HCT116 (cell line): ENCODE measurements around the gene TMEM74B. TPM values are rescaled to one million over a fixed set of nuclear protein-coding genes. Genes with fewer than 3 reads are reported as not detected.

ENCODE experiments used
- ATAC-seq: fragments of 200-7000 bp; cut with Tn5 transposase; 2 replicates; pipeline ENCODE4 v1.9.1; 2020; ENCODE audit warnings: mild to moderate bottlenecking, moderate library complexity
- BruUV-seq: library from RNA; stranded (reverse); fragments of 400-500 nt; replicated peaks from 2 replicates; lab custom pipeline; 2021; lab: Mats Ljungman, UMichigan
- CTCF ChIA-PET: fragments of 300-600 bp; sonication (Branson Sonifier 250); formaldehyde crosslinking; loops from one replicate; lab custom pipeline; 2021; ENCODE audit warnings: antibody characterized with exemption; lab: Charles Lee
- POLR2A ChIA-PET: fragments of 300-600, 350-600 bp; sonication (Branson Sonifier 250); formaldehyde crosslinking; loops from one replicate; lab custom pipeline; 2021; ENCODE audit warnings: antibody characterized with exemption; lab: Charles Lee
- RAD21 ChIA-PET, 2 experiments: fragments of 300-600 bp; sonication (Branson Sonifier 250); formaldehyde crosslinking; loops; one replicate each; lab custom pipeline; 2023; ENCODE audit warnings: low total read pairs in 2 of 2; ENCODE audit not compliant: uncharacterized antibody in 2 of 2, unreplicated experiment in 2 of 2, low non-redundant PET in 1 of 2; lab: Charles Lee
- DNase-seq: peaks from one replicate; pipeline ENCODE4 v3.0.0-alpha.2; 2010; ENCODE audit warnings: low read depth, low spot score
- H2AFZ ChIP-seq: fragments of 200-600 bp; shearing (Covaris generic), sonication (generic); 2 replicates; pipeline ENCODE4 v1.6.1; 2017; ENCODE audit warnings: low read depth, mixed run types, mixed read lengths, antibody characterized with exemption, low read length; ENCODE audit not compliant: poor library complexity, severe bottlenecking
- H3K27ac ChIP-seq: 2 replicates; pipeline ENCODE4 v1.5.1; 2012; ENCODE audit warnings: low read depth, low read length
- H3K27me3 ChIP-seq: fragments of 200-600 bp; sonication (generic); 2 replicates; pipeline ENCODE4 v1.6.1; 2016; ENCODE audit warnings: mixed run types, low read length, mixed read lengths; ENCODE audit not compliant: insufficient read depth
- H3K36me3 ChIP-seq, 2 experiments: fragments of 200-500 bp in 1 of 2; fragments of 200-600 bp in 1 of 2; sonication (Bioruptor generic) in 1 of 2; sonication (generic) in 1 of 2; 2 replicates each; pipeline versions ENCODE4 v1.5.1 to v1.6.1; 2014 to 2016; ENCODE audit warnings: low read length in 2 of 2, inconsistent platforms in 1 of 2, mixed read lengths in 1 of 2, mixed run types in 1 of 2; ENCODE audit not compliant: insufficient read depth in 2 of 2, control insufficient read depth in 1 of 2
- H3K4me1 ChIP-seq, 2 experiments: fragments of 200-600 bp in 1 of 2; sonication (generic) in 1 of 2; 2 replicates each; pipeline versions ENCODE4 v1.5.1 to v1.6.1; 2012 to 2017; ENCODE audit warnings: low read length in 2 of 2, inconsistent platforms in 1 of 2, mild to moderate bottlenecking in 1 of 2, mixed read lengths in 1 of 2, mixed run types in 1 of 2, moderate library complexity in 1 of 2; ENCODE audit not compliant: insufficient read depth in 2 of 2, control insufficient read depth in 1 of 2
- H3K4me2 ChIP-seq: fragments of 200-600 bp; sonication (generic); 2 replicates; pipeline ENCODE4 v1.6.1; 2017; ENCODE audit warnings: mixed run types, low read length, mixed read lengths
- H3K4me3 ChIP-seq, 2 experiments: fragments of 200-600 bp in 1 of 2; sonication (generic) in 1 of 2; replicated peaks in 1 of 2; 2 replicates each; pipeline ENCODE4 v1.5.1; 2011 to 2016; ENCODE audit warnings: low read length in 2 of 2, control low read depth in 1 of 2, low read depth in 1 of 2, mild to moderate bottlenecking in 1 of 2, mixed read lengths in 1 of 2, mixed run types in 1 of 2
- H3K79me2 ChIP-seq: fragments of 200-600 bp; sonication (generic); 2 replicates; pipeline ENCODE4 v1.6.1; 2017; ENCODE audit warnings: mild to moderate bottlenecking, mixed run types, low read length, moderate library complexity, mixed read lengths; ENCODE audit not compliant: insufficient read depth
- H3K9ac ChIP-seq: fragments of 200-600 bp; sonication (generic); 2 replicates; pipeline ENCODE4 v1.6.1; 2016; ENCODE audit warnings: low read length, mixed read lengths
- H3K9me2 ChIP-seq: fragments of 200-600 bp; sonication (generic), shearing (Covaris generic); 2 replicates; pipeline ENCODE4 v1.6.1; 2017; ENCODE audit warnings: mixed run types, mild to moderate bottlenecking, moderate library complexity; ENCODE audit not compliant: insufficient read depth
- H3K9me3 ChIP-seq, 2 experiments: fragments of 200-500 bp in 1 of 2; fragments of 200-600 bp in 1 of 2; sonication (Bioruptor generic) in 1 of 2; sonication (generic) in 1 of 2; 2 replicates each; pipeline ENCODE4 v1.6.1; 2014 to 2017; ENCODE audit warnings: low read length in 2 of 2, mixed read lengths in 2 of 2, inconsistent platforms in 1 of 2, low read depth in 1 of 2, mild to moderate bottlenecking in 1 of 2, mixed run types in 1 of 2, moderate library complexity in 1 of 2; ENCODE audit not compliant: control insufficient read depth in 1 of 2, insufficient read depth in 1 of 2
- H4K20me1 ChIP-seq: fragments of 200-600 bp; sonication (generic), shearing (Covaris generic); 2 replicates; pipeline ENCODE4 v1.6.1; 2017; ENCODE audit warnings: mixed run types, mild to moderate bottlenecking, moderate library complexity; ENCODE audit not compliant: insufficient read depth
- ATF3 ChIP-seq: IDR thresholded peaks from 2 replicates; pipeline ENCODE4 v1.6.1; 2012
- CEBPB ChIP-seq: IDR thresholded peaks from 2 replicates; pipeline ENCODE4 v1.6.1; 2012; ENCODE audit warnings: low read depth
- CTCF ChIP-seq, 3 experiments: fragments of 200-600 bp in 1 of 3; sonication (generic) in 1 of 3; IDR thresholded peaks in 2 of 3; conservative IDR thresholded peaks in 1 of 3; 2 replicates each; pipeline ENCODE4 v1.5.1; 2012 to 2017; ENCODE audit warnings: low read depth in 2 of 3, low read length in 2 of 3, antibody characterized with exemption in 1 of 3, borderline replicate concordance in 1 of 3, control low read depth in 1 of 3, mild to moderate bottlenecking in 1 of 3, mixed read lengths in 1 of 3, mixed run types in 1 of 3, moderate library complexity in 1 of 3; ENCODE audit not compliant: insufficient read depth in 1 of 3
- ELF1 ChIP-seq: IDR thresholded peaks from 2 replicates; pipeline ENCODE4 v1.6.1; 2012; ENCODE audit warnings: low read depth, borderline replicate concordance
- JUND ChIP-seq: IDR thresholded peaks from 2 replicates; pipeline ENCODE4 v1.6.1; 2012
- REST ChIP-seq: IDR thresholded peaks from 2 replicates; pipeline ENCODE4 v1.6.1; 2012; ENCODE audit warnings: low read depth
- SIN3A ChIP-seq: IDR thresholded peaks from 2 replicates; pipeline ENCODE4 v1.6.1; 2012; ENCODE audit warnings: low read depth
- SRF ChIP-seq: IDR thresholded peaks from 2 replicates; pipeline ENCODE4 v1.6.1; 2012; ENCODE audit warnings: low read depth
- TCF7L2 ChIP-seq: IDR thresholded peaks from 2 replicates; pipeline ENCODE4 v1.7.0; 2011; ENCODE audit warnings: borderline replicate concordance, inconsistent platforms; ENCODE audit not compliant: insufficient read depth, insufficient read length; ENCODE audit errors: extremely low read depth
- YY1 ChIP-seq: IDR thresholded peaks from 2 replicates; pipeline ENCODE4 v1.6.1; 2011; ENCODE audit warnings: low read length, low read depth, moderate library complexity, mild to moderate bottlenecking; ENCODE audit not compliant: insufficient replicate concordance; ENCODE audit errors: extremely low read depth
- ZFX ChIP-seq: fragments of 450-650 bp; IDR thresholded peaks from 2 replicates; pipeline ENCODE4 v1.6.1; 2017
- ZNF274 ChIP-seq: fragments of 200-500 bp; sonication (Bioruptor generic); IDR thresholded peaks from 2 replicates; pipeline ENCODE4 v1.6.1; 2014; ENCODE audit warnings: mild to moderate bottlenecking, low read depth, low read length, inconsistent platforms
- intact Hi-C: fragments of 100-400 bp; cut with micrococcal nuclease; formaldehyde crosslinking; loops from 2 replicates; pipeline ENCODE4 v1.10.0; 2022
- total RNA-seq: library from RNA; stranded (reverse); gene quantifications from one replicate; pipeline ENCODE4 v1.2.1, GENCODE V29; 2021; ENCODE audit not compliant: unreplicated experiment

The TMEM74B gene
- total RNA-seq, 1 experiment from 2014 or later, result 25.7 TPM

GRCh38 chr20:1134836-1135235, 49.9 kb downstream of the TMEM74B start:
- H3K27me3 ChIP-seq, result no peaks in the 10 kb centered on the region
- peaks cover 75% of the 10 kb centered on the region for H3K79me2 ChIP-seq
- no peak for DNase-seq
- no peak overlapping the region for H3K9ac ChIP-seq
- H2AFZ ChIP-seq, result no peak overlapping the region
- CTCF ChIA-PET, result no interaction called here
- peaks cover 48 to 65% of the 10 kb centered on the region in 2 experiments for H3K36me3 ChIP-seq
- RAD21 ChIA-PET, result no interaction called here
- intact Hi-C loops, result no loop called here
- no peaks in the 10 kb centered on the region for H3K4me1 ChIP-seq
- no peak overlapping the region for H3K27ac ChIP-seq
- peaks cover 10% of the 10 kb centered on the region; the same call in 1 of the 2 replicates for H4K20me1 ChIP-seq
- H3K9me3 ChIP-seq, result no peaks in the 10 kb centered on the region
- no peak overlapping the region for H3K4me2 ChIP-seq
- H3K4me3 ChIP-seq, result no peak overlapping the region
- TF ChIP-seq ZNF274 (no peak), JUND (no peak), ATF3 (no peak), ELF1 (no peak), CTCF (IDR thresholded peaks at IDR 0.05 in 2 of 3, conservative IDR thresholded peaks at IDR 0.05 in 1 of 3; ENCODE audit: borderline replicate concordance in 1 of 3, insufficient read depth in 1 of 3, low read depth in 2 of 3, low read length in 2 of 3) (no peak), TCF7L2 (no peak), REST (no peak), YY1 (no peak), SRF (no peak), SIN3A (no peak), ZFX (no peak), CEBPB (no peak)
- POLR2A ChIA-PET, result no interaction called here
- no peak for ATAC-seq
- no TSS peak for BruUV-seq
- H3K9me2 ChIP-seq, result no peaks in the 10 kb centered on the region
